Sigmoid colon (tissue), 7 donors: ENCODE results near the gene SNX19. TPM values are rescaled to one million over a fixed set of nuclear protein-coding genes. Genes with fewer than 3 reads are reported as not detected.

Source experiments
- DNase-seq: peaks from one replicate; pipeline ENCODE4 v3.0.0-alpha.2; 2019
- H3K27ac ChIP-seq, 4 donors: fragments of 200-600 bp; sonication (generic); one replicate each; pipeline ENCODE4 v1.5.1; 2016 to 2019; ENCODE audit warnings: mild to moderate bottlenecking in 1 of 4
- H3K27me3 ChIP-seq, 3 donors: fragments of 200-600 bp; sonication (generic); one replicate each; pipeline ENCODE4 v1.5.1; 2019; ENCODE audit warnings: mild to moderate bottlenecking in 1 of 3
- H3K36me3 ChIP-seq, 4 donors: fragments of 200-600 bp; sonication (generic); one replicate each; pipeline ENCODE4 v1.5.1; 2016 to 2019
- H3K4me1 ChIP-seq, 4 donors: fragments of 200-600 bp; sonication (generic); one replicate each; pipeline ENCODE4 v1.5.1; 2017 to 2019
- H3K4me3 ChIP-seq, 4 donors: fragments of 200-600 bp; sonication (generic); one replicate each; pipeline ENCODE4 v1.5.1; 2017 to 2019; ENCODE audit warnings: mild to moderate bottlenecking in 2 of 4, moderate library complexity in 1 of 4
- H3K9me3 ChIP-seq, 4 donors: fragments of 200-600 bp in 3 of 4; sonication (generic) in 3 of 4; one replicate each; pipeline versions ENCODE4 v1.5.1 to v1.6.1; 2013 to 2019
- EP300 ChIP-seq, 4 donors: sonication (generic); formaldehyde crosslinking; IDR thresholded peaks; one replicate each; pipeline ENCODE4 v1.6.1; 2017; ENCODE audit warnings: antibody characterized with exemption in 4 of 4
- POLR2A ChIP-seq, 2 donors: fragments of 450-650 bp; IDR thresholded peaks; one replicate each; pipeline ENCODE4 v1.6.1; 2016; ENCODE audit warnings: antibody characterized with exemption in 2 of 2, mild to moderate bottlenecking in 2 of 2, moderate library complexity in 2 of 2
- POLR2AphosphoS5 ChIP-seq, 4 donors: sonication (generic); formaldehyde crosslinking; IDR thresholded peaks; one replicate each; pipeline ENCODE4 v1.6.1; 2017; ENCODE audit warnings: antibody characterized with exemption in 4 of 4
- WGBS, 2 donors: extraction: QIAGEN DNeasy Blood & Tissue Kit; methylation state at CpG; one replicate each; pipeline ENCODE4 v1.1.7; 2013; 5-methylcytosine and 5-hydroxymethylcytosine counted together
- intact Hi-C: fragments of 100-400 bp; cut with DNase I; formaldehyde crosslinking; loops from one replicate; pipeline ENCODE4 v1.15.1; 2023
- polyA plus RNA-seq, 3 donors: library from polyadenylated mRNA; stranded (reverse); fragments of 200-250 nt; gene quantifications; one replicate each; pipeline ENCODE4 v1.2.3, GENCODE V29; 2013
- total RNA-seq, 4 donors: library from RNA; depleted of rRNA; stranded (reverse); fragments of >200 nt; gene quantifications; one replicate each; pipeline ENCODE4 v1.1.0, GENCODE V29; 2016
- TF ChIP-seq, protein P1 (sequence below), 4 experiments: fragments of 450-650 bp in 3 of 4; fragments of 200-600 bp in 1 of 4; IDR thresholded peaks; one replicate each; pipeline ENCODE4 v1.5.1; 2016 to 2019; ENCODE audit warnings: antibody characterized with exemption in 4 of 4, mild to moderate bottlenecking in 3 of 4, moderate library complexity in 2 of 4
- donor health status: healthy with polysubstance abuse.
- donor health status: Bipolar disorder and iron deficiency.
- donor health status: healthy.

SNX19 gene, protein sequence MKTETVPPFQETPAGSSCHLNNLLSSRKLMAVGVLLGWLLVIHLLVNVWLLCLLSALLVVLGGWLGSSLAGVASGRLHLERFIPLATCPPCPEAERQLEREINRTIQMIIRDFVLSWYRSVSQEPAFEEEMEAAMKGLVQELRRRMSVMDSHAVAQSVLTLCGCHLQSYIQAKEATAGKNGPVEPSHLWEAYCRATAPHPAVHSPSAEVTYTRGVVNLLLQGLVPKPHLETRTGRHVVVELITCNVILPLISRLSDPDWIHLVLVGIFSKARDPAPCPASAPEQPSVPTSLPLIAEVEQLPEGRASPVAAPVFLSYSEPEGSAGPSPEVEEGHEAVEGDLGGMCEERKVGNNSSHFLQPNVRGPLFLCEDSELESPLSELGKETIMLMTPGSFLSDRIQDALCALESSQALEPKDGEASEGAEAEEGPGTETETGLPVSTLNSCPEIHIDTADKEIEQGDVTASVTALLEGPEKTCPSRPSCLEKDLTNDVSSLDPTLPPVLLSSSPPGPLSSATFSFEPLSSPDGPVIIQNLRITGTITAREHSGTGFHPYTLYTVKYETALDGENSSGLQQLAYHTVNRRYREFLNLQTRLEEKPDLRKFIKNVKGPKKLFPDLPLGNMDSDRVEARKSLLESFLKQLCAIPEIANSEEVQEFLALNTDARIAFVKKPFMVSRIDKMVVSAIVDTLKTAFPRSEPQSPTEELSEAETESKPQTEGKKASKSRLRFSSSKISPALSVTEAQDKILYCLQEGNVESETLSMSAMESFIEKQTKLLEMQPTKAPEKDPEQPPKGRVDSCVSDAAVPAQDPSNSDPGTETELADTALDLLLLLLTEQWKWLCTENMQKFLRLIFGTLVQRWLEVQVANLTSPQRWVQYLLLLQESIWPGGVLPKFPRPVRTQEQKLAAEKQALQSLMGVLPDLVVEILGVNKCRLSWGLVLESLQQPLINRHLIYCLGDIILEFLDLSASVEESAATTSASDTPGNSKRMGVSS
- total RNA-seq: 100 to 1,000 TPM in 1 of 4 donors, 10 to 100 TPM in 3; 72.1 to 124 (median 85.9) TPM
- 10 to 100 TPM; 14.1 to 25.0 (median 16.8) TPM for polyA plus RNA-seq

DNA sequence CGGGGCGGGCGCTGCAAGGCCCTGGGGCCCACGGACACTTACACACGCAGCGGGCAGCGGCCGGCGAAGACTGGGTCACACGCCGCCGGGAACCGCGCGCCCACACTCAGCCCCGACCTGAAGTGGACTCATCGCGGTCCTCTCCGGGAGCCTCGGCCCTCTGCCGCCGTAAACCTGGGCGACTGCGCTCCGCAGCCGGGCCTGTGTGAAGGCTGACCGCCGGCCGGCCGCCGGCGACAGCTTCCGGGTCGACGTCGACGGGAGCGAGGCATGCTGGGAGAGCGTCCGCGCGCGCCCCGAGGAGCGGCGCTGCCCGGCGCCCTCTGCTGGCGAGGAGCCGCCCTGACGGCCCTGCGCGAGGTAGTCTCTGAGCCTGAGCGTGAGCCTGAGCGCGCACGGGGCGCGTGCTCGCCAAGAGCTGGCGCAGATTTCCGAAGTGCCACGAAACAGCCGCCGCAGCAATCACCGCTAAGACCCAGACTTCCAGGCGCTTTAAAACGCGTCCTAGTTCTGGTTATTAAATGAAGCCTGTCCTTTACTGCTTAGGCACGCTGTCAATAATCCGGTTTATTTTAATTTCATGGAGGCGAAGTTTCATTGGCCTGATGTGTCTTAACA, at the start of gene SNX19:
SNX19 (minus strand) TSS at position 242 of the 618 bp plus-strand sequence. CDS start 540 bp downstream, outside the sequence.
- Histone ChIP-seq H3K36me3 (peaks cover 0 to 36% (median 10%) of the 10 kb centered on the region in 4 donors), H3K27ac (peak within 1 kb of the TSS; percentile 89 to 94 (median 91)), H3K9me3 (no peaks in the 10 kb centered on the region), H3K27me3 (no peaks in the 10 kb centered on the region), H3K4me3 (peak within 1 kb of the TSS; percentile 68 to 95 (median 80)), H3K4me1 (peaks cover 0 to 48% (median 32%) of the 10 kb centered on the region in 4 donors)
- intact Hi-C loops: loop anchor here (1.0 to 10.0 kb wide), 2 partner anchors 482 to 578 kb away; no protein-coding TSS in a partner anchor
- peak; percentile 96 for DNase-seq
- TF ChIP-seq, protein P1, sequence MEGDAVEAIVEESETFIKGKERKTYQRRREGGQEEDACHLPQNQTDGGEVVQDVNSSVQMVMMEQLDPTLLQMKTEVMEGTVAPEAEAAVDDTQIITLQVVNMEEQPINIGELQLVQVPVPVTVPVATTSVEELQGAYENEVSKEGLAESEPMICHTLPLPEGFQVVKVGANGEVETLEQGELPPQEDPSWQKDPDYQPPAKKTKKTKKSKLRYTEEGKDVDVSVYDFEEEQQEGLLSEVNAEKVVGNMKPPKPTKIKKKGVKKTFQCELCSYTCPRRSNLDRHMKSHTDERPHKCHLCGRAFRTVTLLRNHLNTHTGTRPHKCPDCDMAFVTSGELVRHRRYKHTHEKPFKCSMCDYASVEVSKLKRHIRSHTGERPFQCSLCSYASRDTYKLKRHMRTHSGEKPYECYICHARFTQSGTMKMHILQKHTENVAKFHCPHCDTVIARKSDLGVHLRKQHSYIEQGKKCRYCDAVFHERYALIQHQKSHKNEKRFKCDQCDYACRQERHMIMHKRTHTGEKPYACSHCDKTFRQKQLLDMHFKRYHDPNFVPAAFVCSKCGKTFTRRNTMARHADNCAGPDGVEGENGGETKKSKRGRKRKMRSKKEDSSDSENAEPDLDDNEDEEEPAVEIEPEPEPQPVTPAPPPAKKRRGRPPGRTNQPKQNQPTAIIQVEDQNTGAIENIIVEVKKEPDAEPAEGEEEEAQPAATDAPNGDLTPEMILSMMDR (IDR thresholded peaks at IDR 0.05): peak; percentile 66 to 89 (median 83)
- TF ChIP-seq POLR2A (IDR thresholded peaks at IDR 0.05) (peak; percentile 81 to 88), EP300 (IDR thresholded peaks at IDR 0.05) (no peak), POLR2AphosphoS5 (IDR thresholded peaks at IDR 0.05) (peak; percentile 97 to 99 (median 98))
- WGBS, 2 donors: 0 to 1% methylated on average over 72 of the region's 72 CpGs

DNA sequence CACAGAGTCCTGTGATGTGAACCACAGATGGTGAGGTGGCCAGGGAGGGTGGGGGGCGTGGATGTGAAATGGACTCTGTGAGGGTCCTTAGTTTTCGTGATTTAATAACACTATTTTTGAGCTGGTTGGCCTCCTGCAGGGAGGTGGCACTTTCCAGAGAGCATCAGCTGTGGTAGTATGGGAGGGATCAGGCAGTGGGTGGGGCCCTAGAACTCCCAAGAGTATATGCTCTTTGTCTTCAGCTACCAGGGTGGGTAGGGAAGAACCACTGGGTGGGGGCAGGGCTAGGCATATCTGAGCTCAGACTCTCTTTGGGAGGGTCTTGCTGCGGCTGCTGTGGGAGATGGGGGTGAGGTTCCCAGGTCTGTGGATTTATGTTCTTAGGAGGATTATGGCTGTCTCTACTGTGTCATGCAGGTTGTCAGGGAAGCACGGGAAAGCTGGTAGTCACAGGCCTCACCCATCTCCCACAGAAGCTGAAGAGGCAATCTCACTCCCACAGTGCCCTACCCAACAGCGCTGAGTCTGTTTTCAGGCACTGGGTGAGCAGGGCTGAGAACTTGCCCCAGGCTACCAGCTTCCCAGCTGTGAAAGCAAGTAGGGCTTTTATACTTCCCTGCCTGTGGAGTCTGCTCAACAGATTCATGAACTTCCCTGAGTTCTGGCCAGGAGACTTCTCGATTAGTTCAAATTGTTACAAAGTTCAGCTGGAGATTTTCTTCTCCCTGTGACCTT, 47.9 kb upstream of the SNX19 start:
- TF ChIP-seq EP300 (IDR thresholded peaks at IDR 0.05) (no peak), POLR2AphosphoS5 (IDR thresholded peaks at IDR 0.05) (no peak), POLR2A (IDR thresholded peaks at IDR 0.05) (no peak)
- TF ChIP-seq, protein P1 (IDR thresholded peaks at IDR 0.05): no peak
- DNase-seq: no peak
- H3K4me3 ChIP-seq: no peak overlapping the region
- intact Hi-C loops: no loop called here
- no peak overlapping the region for H3K27ac ChIP-seq
- 78 to 87% methylated on average over 6 of the region's 6 CpGs for WGBS, 2 donors
- H3K4me1 ChIP-seq: no peaks in the 10 kb centered on the region
- H3K36me3 ChIP-seq: no peaks in the 10 kb centered on the region
- no peaks in the 10 kb centered on the region for H3K9me3 ChIP-seq
- no peaks in the 10 kb centered on the region for H3K27me3 ChIP-seq

DNA sequence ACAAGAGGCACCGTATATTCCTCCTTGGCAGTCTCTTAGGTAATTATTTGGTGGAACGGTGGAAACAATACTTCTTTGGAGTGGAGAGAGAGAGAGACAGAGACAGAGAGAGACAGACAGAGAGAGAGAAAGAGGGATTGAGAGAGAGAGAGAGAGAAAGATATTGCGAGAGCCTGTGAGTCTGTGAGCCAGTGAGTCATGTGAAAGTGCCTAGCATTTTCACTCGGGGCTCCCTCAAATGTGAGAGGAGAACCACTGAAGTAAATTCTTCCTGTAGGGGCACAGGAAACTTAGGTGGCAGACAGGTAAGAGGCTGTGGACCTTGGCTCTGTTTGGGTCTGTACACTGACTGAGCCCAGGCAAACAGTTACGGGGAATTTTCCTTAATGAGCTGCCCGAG, 31.6 kb upstream of the SNX19 start:
- 78 to 88% methylated on average over 6 of the region's 6 CpGs for WGBS, 2 donors
- Histone ChIP-seq H3K4me1 (no peaks in the 10 kb centered on the region), H3K27ac (no peak overlapping the region), H3K27me3 (no peaks in the 10 kb centered on the region), H3K9me3 (no peaks in the 10 kb centered on the region), H3K4me3 (no peak overlapping the region), H3K36me3 (no peaks in the 10 kb centered on the region)
- DNase-seq: no peak
- intact Hi-C loops: no loop called here
- no peak for TF ChIP-seq EP300 (IDR thresholded peaks at IDR 0.05)
- TF ChIP-seq POLR2AphosphoS5 (IDR thresholded peaks at IDR 0.05): no peak
- TF ChIP-seq, protein P1 (IDR thresholded peaks at IDR 0.05): no peak
- no peak for TF ChIP-seq POLR2A (IDR thresholded peaks at IDR 0.05)

DNA sequence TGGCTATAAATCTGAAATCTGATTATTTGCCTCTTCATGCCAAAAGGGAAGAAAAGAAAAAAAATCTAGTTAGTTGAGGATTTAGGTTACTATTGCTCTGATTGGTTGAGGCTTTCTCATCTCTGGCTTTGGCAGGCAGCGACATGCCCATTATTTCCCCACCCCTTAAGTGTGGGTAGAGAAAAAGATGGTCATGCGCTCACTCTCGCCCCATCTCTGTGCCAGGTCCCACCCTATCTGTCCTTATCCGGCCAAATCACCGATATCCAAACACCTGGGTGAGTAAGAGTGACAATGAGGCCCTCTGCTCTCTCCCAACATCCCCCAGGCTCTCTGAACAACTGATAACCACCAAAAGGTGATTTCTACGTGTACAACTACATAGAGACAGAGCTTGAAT, 31.2 kb upstream of the SNX19 start:
- Histone ChIP-seq H3K4me1 (no peaks in the 10 kb centered on the region), H3K27me3 (no peaks in the 10 kb centered on the region), H3K36me3 (no peaks in the 10 kb centered on the region), H3K9me3 (no peaks in the 10 kb centered on the region), H3K27ac (no peak overlapping the region), H3K4me3 (no peak overlapping the region)
- intact Hi-C loops: no loop called here
- TF ChIP-seq POLR2AphosphoS5 (IDR thresholded peaks at IDR 0.05): no peak
- no peak for DNase-seq
- 77 to 81% methylated on average over 6 of the region's 6 CpGs for WGBS, 2 donors
